Adrenal gland (tissue), 5 donors: ENCODE results near the gene PDE4C.

ENCODE experiments used
- CTCF ChIP-seq, 6 experiments: fragments of 450-650 bp in 4 of 6; fragments of 200-600 bp in 2 of 6; sonication (generic) in 1 of 6; IDR thresholded peaks; 1 replicate in 5 of 6; 2 replicates in 1 of 6; pipeline versions ENCODE4 v1.5.1 to v1.8.0; 2016 to 2021; ENCODE audit warnings: antibody characterized with exemption in 6 of 6, mild to moderate bottlenecking in 2 of 6, moderate library complexity in 1 of 6
- POLR2A ChIP-seq, 2 donors: fragments of 450-650 bp; IDR thresholded peaks; one replicate each; pipeline ENCODE4 v1.6.1; 2017; ENCODE audit warnings: antibody characterized with exemption in 2 of 2, mild to moderate bottlenecking in 2 of 2, moderate library complexity in 1 of 2
- donor health status: DM: no; HTN: no; CAD: no.

- TF ChIP-seq POLR2A (IDR thresholded peaks at IDR 0.05) = no peak
- no peak for TF ChIP-seq CTCF (IDR thresholded peaks at IDR 0.05)
Measured at GRCh38 chr19:18220632-18221275, 5.5 kb downstream of the PDE4C start.
